Activated CD8-positive, alpha-beta memory T cell treated with anti-CD3 and anti-CD28 coated beads, Interleukin-2, amount 10 ng/mL, durations not matched to agents 7 days and 5 days (primary cell): ENCODE data around the gene PPIL6. TPM values are rescaled to one million over a fixed set of nuclear protein-coding genes. Genes with fewer than 3 reads are reported as not detected.

Source experiments
- ATAC-seq: fragments of 150-1000 bp; cut with Tn5 transposase; one replicate; pipeline ENCODE4 v1.10.0; 2021; ENCODE audit warnings: moderate library complexity
- CTCF ChIA-PET: fragments of 350-600 bp; sonication (Branson Sonifier 250); formaldehyde crosslinking; loops from one replicate; lab custom pipeline; 2021; ENCODE audit warnings: antibody characterized with exemption; lab: Charles Lee
- DNase-seq: peaks from one replicate; pipeline ENCODE4 v3.0.0-alpha.2; 2020
- H3K27ac Mint-ChIP-seq: one replicate; pipeline ENCODE4 v1.8.0; 2021; ENCODE audit warnings: mild to moderate bottlenecking, mixed read lengths
- H3K27me3 Mint-ChIP-seq: one replicate; pipeline ENCODE4 v1.8.0; 2021; ENCODE audit warnings: mixed read lengths
- H3K36me3 Mint-ChIP-seq: one replicate; pipeline ENCODE4 v1.8.0; 2021; ENCODE audit warnings: mild to moderate bottlenecking, mixed read lengths
- H3K4me1 Mint-ChIP-seq: one replicate; pipeline ENCODE4 v1.8.0; 2021; ENCODE audit warnings: mixed read lengths
- H3K4me3 Mint-ChIP-seq: one replicate; pipeline ENCODE4 v1.8.0; 2021; ENCODE audit warnings: mild to moderate bottlenecking, moderate library complexity, mixed read lengths
- H3K9me3 Mint-ChIP-seq: one replicate; pipeline ENCODE4 v1.8.0; 2022; ENCODE audit warnings: low read depth, mixed read lengths
- total RNA-seq, 2 experiments: library from RNA; stranded (reverse); gene quantifications; one replicate each; pipeline ENCODE4 v1.2.3, GENCODE V29; 2021

PPIL6 gene
- total RNA-seq, 2 experiments from 2014 or later: 0.21 TPM; not detected in 1

DNA sequence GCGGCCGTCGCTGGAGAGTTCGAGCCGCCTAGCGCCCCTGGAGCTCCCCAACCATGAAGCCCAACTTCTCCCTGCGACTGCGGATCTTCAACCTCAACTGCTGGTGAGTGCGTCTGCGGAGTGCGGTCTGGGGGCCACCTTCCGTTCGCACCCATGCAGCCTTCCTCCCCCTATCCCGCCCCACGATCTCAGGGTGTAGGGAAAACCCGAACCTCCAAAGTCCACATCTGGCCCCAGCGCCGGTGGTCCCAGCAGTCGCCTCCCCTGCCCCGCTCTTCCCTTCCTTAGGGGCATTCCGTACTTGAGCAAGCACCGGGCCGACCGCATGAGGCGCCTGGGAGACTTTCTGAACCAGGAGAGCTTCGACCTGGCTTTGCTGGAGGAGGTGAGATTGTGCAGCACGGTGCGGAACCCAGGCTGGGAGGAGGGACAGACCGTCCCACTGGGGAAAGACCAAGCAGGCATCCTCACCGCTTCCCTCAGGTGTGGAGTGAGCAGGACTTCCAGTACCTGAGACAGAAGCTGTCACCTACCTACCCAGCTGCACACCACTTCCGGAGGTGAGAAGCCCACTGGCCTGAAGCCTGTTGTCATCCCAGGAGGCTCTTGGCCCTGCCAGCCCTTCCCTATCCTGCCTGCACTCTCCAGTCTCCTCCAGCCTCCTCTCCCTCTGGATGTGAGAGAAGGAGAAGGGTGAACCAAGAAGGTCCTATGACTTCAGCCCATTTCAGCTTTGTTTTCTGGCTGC lies 815 bp upstream of the PPIL6 start:
- Mint-ChIP-seq H3K27ac (peak overlapping the region; percentile 77), H3K36me3 (peaks cover 19% of the 10 kb centered on the region)
- ATAC-seq: peak; percentile 10

DNA sequence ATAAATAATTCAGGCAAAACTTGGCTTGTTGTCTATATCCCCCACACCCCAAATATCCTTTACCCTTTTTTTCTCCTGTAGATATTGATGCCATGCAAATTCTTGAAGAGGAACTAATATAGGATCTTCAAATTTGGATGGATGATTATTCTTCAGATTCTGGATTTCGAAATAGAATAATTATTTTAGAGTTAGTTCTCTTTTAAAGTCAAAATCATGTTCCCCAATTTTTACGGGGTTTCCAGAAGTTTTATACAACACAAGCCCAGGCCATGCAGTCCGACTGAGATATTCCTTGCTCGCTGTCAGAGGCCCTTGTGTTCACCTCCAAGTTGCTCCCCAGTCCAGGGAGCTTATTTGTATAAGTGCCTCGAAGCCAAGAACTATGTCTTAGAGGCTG lies 4.4 kb downstream of the PPIL6 start:
- Mint-ChIP-seq H3K27ac (no peak overlapping the region), H3K9me3 (no peaks in the 10 kb centered on the region), H3K4me3 (no peak overlapping the region), H3K36me3 (no peaks in the 10 kb centered on the region), H3K27me3 (peaks cover 7% of the 10 kb centered on the region), H3K4me1 (peaks cover 3% of the 10 kb centered on the region)
- ATAC-seq (no peak), DNase-seq (no peak)
- CTCF ChIA-PET: interaction anchor here (0.6 to 2.3 kb wide), 2 partner anchors 53 to 248 kb away, joined by 3 to 5 read pairs; partner anchors contain the start of gene CD164

More for the DNA sequence above, 815 bp upstream of the PPIL6 start:
- Mint-ChIP-seq H3K4me3 (peak overlapping the region; percentile 88), H3K9me3 (no peaks in the 10 kb centered on the region), H3K27me3 (no peaks in the 10 kb centered on the region), H3K4me1 (peaks cover 31% of the 10 kb centered on the region)
- DNase-seq: peak; percentile 60
- CTCF ChIA-PET: interaction anchor here (0.7 to 5.8 kb wide), 8 partner anchors 9 to 74 kb away, joined by 3 to 40 read pairs (median 4); partner anchors contain the start of genes CD164 and MICAL1

DNA sequence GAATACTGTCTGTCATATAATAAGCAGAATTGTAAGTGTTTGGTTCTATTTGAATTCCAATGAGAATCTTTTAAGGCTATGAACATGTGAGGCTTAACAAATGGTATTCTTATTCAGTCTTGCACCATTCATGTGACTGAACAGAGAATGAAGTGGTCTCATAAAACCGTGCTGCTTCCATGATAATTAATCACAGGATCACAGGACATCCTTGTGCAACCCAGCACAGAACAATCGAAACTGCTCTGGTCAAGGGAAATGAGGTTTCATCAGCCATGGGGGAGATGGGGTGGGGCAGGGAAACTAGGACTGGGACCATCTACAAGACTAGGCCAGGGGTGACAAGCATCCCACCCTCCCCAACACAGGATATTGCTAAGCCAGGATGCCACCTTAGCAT lies 6.0 kb downstream of the PPIL6 start:
- DNase-seq (no peak), ATAC-seq (no peak)
- Mint-ChIP-seq H3K9me3 (no peaks in the 10 kb centered on the region), H3K4me3 (no peak overlapping the region), H3K36me3 (no peaks in the 10 kb centered on the region), H3K27ac (no peak overlapping the region), H3K27me3 (peaks cover 7% of the 10 kb centered on the region), H3K4me1 (no peaks in the 10 kb centered on the region)
- CTCF ChIA-PET: interaction anchor here (1.4 to 2.3 kb wide), 2 partner anchors 51 to 247 kb away, joined by 4 to 5 read pairs; no protein-coding TSS in a partner anchor

DNA sequence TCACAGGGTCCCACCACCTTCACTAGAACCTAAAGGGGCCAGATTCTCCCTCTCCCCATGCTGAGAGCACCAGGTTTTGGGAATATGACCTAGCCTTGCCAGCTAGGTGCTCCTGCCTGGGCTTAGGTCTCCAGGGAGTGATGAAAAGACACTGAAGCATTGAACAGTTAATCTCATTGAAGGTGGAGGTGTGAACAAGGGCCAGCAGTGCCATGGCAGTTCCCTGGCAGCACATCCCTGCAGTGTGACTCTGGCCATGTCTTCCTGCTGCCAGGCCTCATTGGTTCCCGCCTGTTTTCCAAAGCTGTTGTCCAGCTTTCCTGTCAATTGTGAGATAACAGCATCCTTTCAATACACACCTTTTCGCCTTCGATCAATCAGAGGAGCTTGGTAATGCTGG lies 10.9 kb downstream of the PPIL6 start:
- Mint-ChIP-seq H3K4me1 (peaks cover 1% of the 10 kb centered on the region), H3K9me3 (no peaks in the 10 kb centered on the region), H3K4me3 (no peak overlapping the region), H3K27ac (no peak overlapping the region), H3K27me3 (peaks cover 12% of the 10 kb centered on the region), H3K36me3 (no peaks in the 10 kb centered on the region)
- ATAC-seq: no peak
- CTCF ChIA-PET: no interaction called here
- no peak for DNase-seq

DNA sequence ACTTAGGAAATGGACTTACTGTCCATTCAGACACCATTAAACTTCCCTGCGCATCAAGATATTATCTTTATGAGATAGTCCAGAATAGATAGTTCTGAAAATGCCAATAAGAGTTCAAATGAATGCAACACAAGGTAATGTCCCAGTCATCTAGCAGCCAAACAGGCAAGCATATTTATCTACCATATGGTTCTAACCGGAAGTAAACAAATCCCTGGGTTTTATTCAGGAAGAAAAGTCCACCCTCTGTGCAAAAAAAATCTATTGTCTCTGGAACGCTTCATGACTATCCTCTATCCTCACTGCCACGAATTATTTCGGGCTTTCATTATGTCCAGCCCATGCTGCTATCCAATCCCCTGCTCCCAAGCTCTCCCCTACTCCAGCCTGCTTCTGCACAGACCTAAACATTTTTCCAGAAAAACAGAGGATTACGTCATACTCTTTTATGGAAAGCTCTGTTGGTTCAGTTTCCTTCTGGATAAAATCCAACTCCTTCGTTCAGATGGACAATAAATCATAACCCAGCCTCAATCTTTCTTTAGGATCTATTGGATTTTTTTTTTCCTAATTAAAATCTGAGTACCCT lies 11.4 kb downstream of the PPIL6 start:
- Mint-ChIP-seq H3K9me3 (no peaks in the 10 kb centered on the region), H3K36me3 (no peaks in the 10 kb centered on the region), H3K4me3 (no peak overlapping the region), H3K27me3 (peaks cover 12% of the 10 kb centered on the region), H3K27ac (no peak overlapping the region), H3K4me1 (peaks cover 1% of the 10 kb centered on the region)
- ATAC-seq (no peak), DNase-seq (no peak)
- CTCF ChIA-PET: interaction anchor here (1.5 kb wide), 1 partner anchor 46 kb away, joined by 4 read pairs; no protein-coding TSS in a partner anchor

DNA sequence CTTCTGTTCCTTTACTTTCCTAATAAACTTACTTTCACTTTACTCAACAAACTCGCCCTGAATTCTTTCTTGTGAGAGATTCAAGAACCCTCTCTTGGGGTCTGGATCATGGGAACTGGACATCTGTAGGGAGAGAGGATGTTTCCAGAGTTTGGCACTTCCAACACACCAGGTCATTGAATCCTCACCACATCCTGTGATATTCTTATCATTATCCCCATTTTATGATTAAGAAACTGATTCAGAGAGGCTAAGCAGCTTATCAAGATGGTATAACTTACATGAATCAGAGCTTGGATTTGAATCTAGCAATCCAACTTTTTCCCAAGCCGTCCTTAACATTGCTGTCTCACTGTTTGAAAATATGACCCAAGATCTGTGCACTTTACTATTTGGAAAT lies 15.5 kb downstream of the PPIL6 start:
- no peak for DNase-seq
- Mint-ChIP-seq H3K4me1 (peaks cover 1% of the 10 kb centered on the region), H3K36me3 (no peaks in the 10 kb centered on the region), H3K27ac (no peak overlapping the region), H3K27me3 (peaks cover 9% of the 10 kb centered on the region), H3K4me3 (no peak overlapping the region), H3K9me3 (no peaks in the 10 kb centered on the region)
- no peak for ATAC-seq
- CTCF ChIA-PET: interaction anchor here (0.9 to 1.0 kb wide), 2 partner anchors 12 to 17 kb away, joined by 3 read pairs; no protein-coding TSS in a partner anchor

DNA sequence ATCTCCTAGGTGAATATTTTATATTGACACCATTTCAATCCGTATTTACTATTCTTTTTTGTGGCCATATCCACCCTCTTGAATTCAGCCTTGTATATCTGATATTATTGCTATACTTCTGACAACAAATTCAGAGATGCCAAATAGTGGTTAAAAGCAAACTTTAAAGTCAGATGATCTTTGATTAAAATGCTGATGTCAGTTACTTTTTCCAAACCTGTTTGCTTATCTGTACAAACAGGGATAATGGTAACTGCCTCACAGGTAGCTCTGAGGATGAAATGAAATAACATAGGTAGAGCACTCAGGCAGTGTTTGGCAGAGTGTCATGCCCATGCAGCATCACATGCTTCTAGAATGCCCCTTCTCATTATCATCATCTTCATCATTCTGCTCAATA lies 19.2 kb downstream of the PPIL6 start:
- Mint-ChIP-seq H3K36me3 (no peaks in the 10 kb centered on the region), H3K4me3 (no peak overlapping the region), H3K4me1 (peaks cover 1% of the 10 kb centered on the region), H3K27me3 (peaks cover 4% of the 10 kb centered on the region), H3K27ac (no peak overlapping the region), H3K9me3 (no peaks in the 10 kb centered on the region)
- DNase-seq: no peak
- CTCF ChIA-PET: interaction anchor here (1.1 kb wide), 1 partner anchor 9 kb away, joined by 3 read pairs; no protein-coding TSS in a partner anchor
- ATAC-seq: no peak

DNA sequence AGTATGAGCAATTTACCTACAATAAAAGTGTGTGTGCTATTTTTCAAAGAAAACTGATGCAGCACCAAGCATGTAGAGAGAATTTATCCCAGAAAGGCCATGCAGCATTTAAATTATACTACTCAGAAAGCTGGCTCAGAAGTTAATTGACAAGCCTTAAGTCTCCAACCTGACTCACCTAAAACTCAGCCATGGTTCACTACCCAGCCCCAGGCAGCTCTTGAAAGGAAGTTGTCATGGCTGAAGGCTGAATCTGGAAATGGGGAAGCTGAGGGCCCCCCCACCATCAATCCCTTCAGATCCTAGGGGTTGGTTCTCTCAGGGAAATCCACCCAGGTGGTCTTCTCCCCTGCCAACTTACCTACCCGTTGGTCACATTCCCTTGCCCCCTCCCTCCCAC lies 19.7 kb downstream of the PPIL6 start:
- Mint-ChIP-seq H3K27me3 (peaks cover 4% of the 10 kb centered on the region), H3K36me3 (no peaks in the 10 kb centered on the region), H3K4me3 (no peak overlapping the region), H3K27ac (no peak overlapping the region), H3K9me3 (no peaks in the 10 kb centered on the region), H3K4me1 (peaks cover 1% of the 10 kb centered on the region)
- DNase-seq (no peak), ATAC-seq (no peak)
- CTCF ChIA-PET: interaction anchor here (1.1 kb wide), 1 partner anchor 9 kb away, joined by 3 read pairs; no protein-coding TSS in a partner anchor

DNA sequence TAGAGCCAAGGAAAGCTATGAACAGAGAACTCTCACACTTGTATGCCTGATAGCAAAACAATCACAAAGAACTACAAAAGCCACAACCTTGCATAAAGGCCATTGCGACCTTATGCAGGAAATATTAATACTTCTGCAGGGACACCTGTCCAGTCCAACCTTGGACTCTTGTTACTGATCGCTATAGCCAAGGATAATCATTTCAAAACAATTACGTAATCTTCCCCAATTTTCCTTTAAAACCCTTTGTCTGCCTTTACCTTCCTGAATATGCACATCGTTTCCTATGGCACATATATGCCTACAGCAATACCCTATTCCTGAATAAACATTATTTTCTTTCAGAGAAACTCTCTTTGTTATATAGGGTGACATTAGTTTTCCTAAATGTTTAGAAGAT lies 22.8 kb downstream of the PPIL6 start:
- no peaks in the 10 kb centered on the region for H3K4me1 Mint-ChIP-seq
- H3K27me3 Mint-ChIP-seq: peaks cover 16% of the 10 kb centered on the region
- no peak for DNase-seq
- H3K36me3 Mint-ChIP-seq: no peaks in the 10 kb centered on the region
- no peak overlapping the region for H3K27ac Mint-ChIP-seq
- no peak overlapping the region for H3K4me3 Mint-ChIP-seq
- CTCF ChIA-PET: no interaction called here
- no peaks in the 10 kb centered on the region for H3K9me3 Mint-ChIP-seq
- ATAC-seq: no peak

DNA sequence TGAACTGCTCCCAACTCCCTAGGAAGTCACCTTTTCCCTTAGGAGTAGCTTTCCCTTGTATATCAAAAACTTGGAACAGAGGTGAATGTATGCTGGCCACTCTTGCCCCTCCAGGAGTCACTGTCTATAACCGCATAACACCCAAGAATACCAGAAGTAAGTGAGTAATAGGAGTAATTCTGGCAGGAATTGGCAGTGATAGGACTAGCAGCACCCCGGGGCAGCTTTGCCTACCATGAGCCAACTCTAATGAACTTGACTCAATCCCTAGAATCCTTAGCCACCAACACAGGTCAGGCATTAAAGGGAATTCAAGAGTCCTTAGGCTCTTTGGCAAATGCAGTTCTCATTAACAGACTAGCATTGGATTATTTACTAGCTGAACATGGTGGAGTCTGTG lies 29.4 kb downstream of the PPIL6 start:
- no peak for ATAC-seq
- CTCF ChIA-PET: interaction anchor here (1.1 to 1.3 kb wide), 2 partner anchors 10 to 619 kb away, joined by 3 read pairs; no protein-coding TSS in a partner anchor
- no peak for DNase-seq
- Mint-ChIP-seq H3K27me3 (peaks cover 29% of the 10 kb centered on the region), H3K27ac (no peak overlapping the region), H3K36me3 (no peaks in the 10 kb centered on the region), H3K4me3 (no peak overlapping the region), H3K4me1 (no peaks in the 10 kb centered on the region), H3K9me3 (no peaks in the 10 kb centered on the region)

DNA sequence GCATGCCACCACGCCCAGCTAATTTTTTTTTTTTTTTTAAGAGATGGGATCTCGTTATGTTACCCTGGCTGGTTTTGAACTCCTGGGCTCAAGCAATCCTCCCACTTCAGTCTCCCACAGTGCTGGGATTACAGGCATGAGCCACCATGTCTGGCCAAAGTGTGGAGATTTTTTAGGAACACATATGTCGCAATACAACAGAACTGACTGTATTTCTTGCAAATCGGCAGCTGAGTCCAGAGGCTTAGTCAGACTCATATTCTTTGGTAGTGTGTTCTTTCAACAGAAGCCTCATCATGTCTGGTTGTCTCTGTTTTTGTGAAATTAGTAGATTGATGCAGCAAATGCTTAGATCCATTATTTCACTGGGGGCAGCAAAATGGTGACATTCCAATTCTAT lies 34.2 kb downstream of the PPIL6 start:
- CTCF ChIA-PET: interaction anchor here (0.9 kb wide), 1 partner anchor 400 kb away, joined by 3 read pairs; no protein-coding TSS in a partner anchor
- Mint-ChIP-seq H3K36me3 (no peaks in the 10 kb centered on the region), H3K4me1 (no peaks in the 10 kb centered on the region), H3K4me3 (no peak overlapping the region), H3K27ac (no peak overlapping the region), H3K9me3 (no peaks in the 10 kb centered on the region), H3K27me3 (peaks cover 9% of the 10 kb centered on the region)
- ATAC-seq (no peak), DNase-seq (no peak)

DNA sequence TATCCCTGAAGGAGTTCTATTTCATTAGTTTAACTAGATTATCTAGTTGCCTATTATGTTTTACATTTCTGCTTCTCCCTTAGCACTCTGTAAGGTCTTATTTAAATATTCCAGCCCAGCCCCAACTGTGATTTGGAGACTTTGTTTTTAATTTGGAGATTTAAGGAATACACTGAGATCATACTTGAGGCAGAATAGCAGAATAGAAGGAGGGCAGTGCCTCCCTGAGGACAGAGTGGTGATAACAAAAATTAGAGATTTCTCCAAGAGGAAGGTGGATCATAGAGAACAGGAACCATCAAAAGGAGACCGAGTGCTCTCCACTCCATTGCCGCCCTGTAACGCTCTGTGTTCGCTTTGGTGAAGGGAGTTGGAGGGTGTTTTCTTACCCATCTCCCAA lies 43.4 kb downstream of the PPIL6 start:
- no peaks in the 10 kb centered on the region for H3K9me3 Mint-ChIP-seq
- no peak for DNase-seq
- ATAC-seq: no peak
- CTCF ChIA-PET: interaction anchor here (0.6 to 2.2 kb wide), 4 partner anchors 11 to 1261 kb away, joined by 3 to 9 read pairs (median 4); no protein-coding TSS in a partner anchor
- H3K36me3 Mint-ChIP-seq: no peaks in the 10 kb centered on the region
- peaks cover 4% of the 10 kb centered on the region for H3K4me1 Mint-ChIP-seq
- no peaks in the 10 kb centered on the region for H3K27me3 Mint-ChIP-seq
- no peak overlapping the region for H3K27ac Mint-ChIP-seq
- no peak overlapping the region for H3K4me3 Mint-ChIP-seq

DNA sequence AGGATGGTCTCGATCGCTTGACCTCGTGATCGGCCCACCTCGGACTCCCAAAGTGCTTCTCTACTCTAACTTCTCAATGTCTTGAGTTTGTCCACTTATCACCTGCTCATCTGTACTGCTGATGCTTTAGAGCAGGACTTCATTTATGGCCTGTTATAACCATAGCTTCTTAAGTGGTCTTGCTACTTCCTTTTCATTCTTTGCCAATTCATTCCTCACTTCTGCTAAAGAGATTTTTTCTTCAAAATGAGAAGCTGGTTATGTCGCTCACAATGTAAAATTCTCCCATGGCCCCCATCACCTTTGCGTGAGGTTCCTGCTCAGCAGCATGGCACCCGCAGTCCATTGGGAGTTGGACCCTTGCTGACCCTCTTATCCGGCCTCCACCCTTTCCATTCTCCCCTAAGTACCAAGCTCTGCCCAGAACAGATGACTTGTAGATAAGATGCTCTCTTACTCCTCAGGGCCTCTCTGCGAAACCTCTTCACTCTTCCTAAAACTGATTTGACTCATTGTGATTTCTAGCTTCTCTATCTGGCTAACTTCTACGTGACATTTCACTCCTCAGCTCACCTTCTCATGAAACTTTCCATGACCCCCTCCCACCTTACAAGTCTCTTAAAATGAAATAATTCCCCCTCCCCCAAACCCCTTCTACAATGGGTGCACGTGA lies 44.2 kb downstream of the PPIL6 start:
- ATAC-seq: no peak

More for the DNA sequence above, 44.2 kb downstream of the PPIL6 start:
- no peak overlapping the region for H3K27ac Mint-ChIP-seq
- CTCF ChIA-PET: interaction anchor here (0.6 to 2.2 kb wide), 5 partner anchors 10 to 1261 kb away, joined by 3 to 9 read pairs (median 4); no protein-coding TSS in a partner anchor
- H3K9me3 Mint-ChIP-seq: no peaks in the 10 kb centered on the region
- no peak overlapping the region for H3K4me3 Mint-ChIP-seq
- peaks cover 7% of the 10 kb centered on the region for H3K4me1 Mint-ChIP-seq
- no peaks in the 10 kb centered on the region for H3K27me3 Mint-ChIP-seq
- DNase-seq: no peak
- no peaks in the 10 kb centered on the region for H3K36me3 Mint-ChIP-seq
